HCT116 (cell line): ENCODE measurements around the gene LARP1. TPM values are rescaled to one million over a fixed set of nuclear protein-coding genes. Genes with fewer than 3 reads are reported as not detected.

Experiments used
- ATAC-seq: fragments of 200-7000 bp; cut with Tn5 transposase; 2 replicates; pipeline ENCODE4 v1.9.1; 2020; ENCODE audit warnings: mild to moderate bottlenecking, moderate library complexity
- BruUV-seq: library from RNA; stranded (reverse); fragments of 400-500 nt; replicated peaks from 2 replicates; lab custom pipeline; 2021; lab: Mats Ljungman, UMichigan
- CTCF ChIA-PET: fragments of 300-600 bp; sonication (Branson Sonifier 250); formaldehyde crosslinking; loops from one replicate; lab custom pipeline; 2021; ENCODE audit warnings: antibody characterized with exemption; lab: Charles Lee
- POLR2A ChIA-PET: fragments of 300-600, 350-600 bp; sonication (Branson Sonifier 250); formaldehyde crosslinking; loops from one replicate; lab custom pipeline; 2021; ENCODE audit warnings: antibody characterized with exemption; lab: Charles Lee
- RAD21 ChIA-PET, 2 experiments: fragments of 300-600 bp; sonication (Branson Sonifier 250); formaldehyde crosslinking; loops; one replicate each; lab custom pipeline; 2023; ENCODE audit warnings: low total read pairs in 2 of 2; ENCODE audit not compliant: uncharacterized antibody in 2 of 2, unreplicated experiment in 2 of 2, low non-redundant PET in 1 of 2; lab: Charles Lee
- DNase-seq: peaks from one replicate; pipeline ENCODE4 v3.0.0-alpha.2; 2010; ENCODE audit warnings: low read depth, low spot score
- H2AFZ ChIP-seq: fragments of 200-600 bp; shearing (Covaris generic), sonication (generic); 2 replicates; pipeline ENCODE4 v1.6.1; 2017; ENCODE audit warnings: low read depth, mixed run types, mixed read lengths, antibody characterized with exemption, low read length; ENCODE audit not compliant: poor library complexity, severe bottlenecking
- H3K27ac ChIP-seq: 2 replicates; pipeline ENCODE4 v1.5.1; 2012; ENCODE audit warnings: low read depth, low read length
- H3K27me3 ChIP-seq: fragments of 200-600 bp; sonication (generic); 2 replicates; pipeline ENCODE4 v1.6.1; 2016; ENCODE audit warnings: mixed run types, low read length, mixed read lengths; ENCODE audit not compliant: insufficient read depth
- H3K36me3 ChIP-seq, 2 experiments: fragments of 200-500 bp in 1 of 2; fragments of 200-600 bp in 1 of 2; sonication (Bioruptor generic) in 1 of 2; sonication (generic) in 1 of 2; 2 replicates each; pipeline versions ENCODE4 v1.5.1 to v1.6.1; 2014 to 2016; ENCODE audit warnings: low read length in 2 of 2, inconsistent platforms in 1 of 2, mixed read lengths in 1 of 2, mixed run types in 1 of 2; ENCODE audit not compliant: insufficient read depth in 2 of 2, control insufficient read depth in 1 of 2
- H3K4me1 ChIP-seq, 2 experiments: fragments of 200-600 bp in 1 of 2; sonication (generic) in 1 of 2; 2 replicates each; pipeline versions ENCODE4 v1.5.1 to v1.6.1; 2012 to 2017; ENCODE audit warnings: low read length in 2 of 2, inconsistent platforms in 1 of 2, mild to moderate bottlenecking in 1 of 2, mixed read lengths in 1 of 2, mixed run types in 1 of 2, moderate library complexity in 1 of 2; ENCODE audit not compliant: insufficient read depth in 2 of 2, control insufficient read depth in 1 of 2
- H3K4me2 ChIP-seq: fragments of 200-600 bp; sonication (generic); 2 replicates; pipeline ENCODE4 v1.6.1; 2017; ENCODE audit warnings: mixed run types, low read length, mixed read lengths
- H3K4me3 ChIP-seq, 2 experiments: fragments of 200-600 bp in 1 of 2; sonication (generic) in 1 of 2; replicated peaks in 1 of 2; 2 replicates each; pipeline ENCODE4 v1.5.1; 2011 to 2016; ENCODE audit warnings: low read length in 2 of 2, control low read depth in 1 of 2, low read depth in 1 of 2, mild to moderate bottlenecking in 1 of 2, mixed read lengths in 1 of 2, mixed run types in 1 of 2
- H3K79me2 ChIP-seq: fragments of 200-600 bp; sonication (generic); 2 replicates; pipeline ENCODE4 v1.6.1; 2017; ENCODE audit warnings: mild to moderate bottlenecking, mixed run types, low read length, moderate library complexity, mixed read lengths; ENCODE audit not compliant: insufficient read depth
- H3K9ac ChIP-seq: fragments of 200-600 bp; sonication (generic); 2 replicates; pipeline ENCODE4 v1.6.1; 2016; ENCODE audit warnings: low read length, mixed read lengths
- H3K9me2 ChIP-seq: fragments of 200-600 bp; sonication (generic), shearing (Covaris generic); 2 replicates; pipeline ENCODE4 v1.6.1; 2017; ENCODE audit warnings: mixed run types, mild to moderate bottlenecking, moderate library complexity; ENCODE audit not compliant: insufficient read depth
- H3K9me3 ChIP-seq, 2 experiments: fragments of 200-500 bp in 1 of 2; fragments of 200-600 bp in 1 of 2; sonication (Bioruptor generic) in 1 of 2; sonication (generic) in 1 of 2; 2 replicates each; pipeline ENCODE4 v1.6.1; 2014 to 2017; ENCODE audit warnings: low read length in 2 of 2, mixed read lengths in 2 of 2, inconsistent platforms in 1 of 2, low read depth in 1 of 2, mild to moderate bottlenecking in 1 of 2, mixed run types in 1 of 2, moderate library complexity in 1 of 2; ENCODE audit not compliant: control insufficient read depth in 1 of 2, insufficient read depth in 1 of 2
- H4K20me1 ChIP-seq: fragments of 200-600 bp; sonication (generic), shearing (Covaris generic); 2 replicates; pipeline ENCODE4 v1.6.1; 2017; ENCODE audit warnings: mixed run types, mild to moderate bottlenecking, moderate library complexity; ENCODE audit not compliant: insufficient read depth
- CBX3 ChIP-seq: IDR thresholded peaks from 2 replicates; pipeline ENCODE4 v1.6.1; 2012; ENCODE audit warnings: low read depth
- CEBPB ChIP-seq: IDR thresholded peaks from 2 replicates; pipeline ENCODE4 v1.6.1; 2012; ENCODE audit warnings: low read depth
- EGR1 ChIP-seq: IDR thresholded peaks from 2 replicates; pipeline ENCODE4 v1.6.1; 2012; ENCODE audit warnings: low read depth
- EZH2phosphoT487 ChIP-seq: fragments of 200-600 bp; IDR thresholded peaks from 2 replicates; pipeline ENCODE4 v1.6.1; 2018; ENCODE audit warnings: antibody characterized with exemption, borderline replicate concordance
- FOSL1 ChIP-seq: IDR thresholded peaks from 2 replicates; pipeline ENCODE4 v1.6.1; 2012; ENCODE audit warnings: low read depth
- POLR2A ChIP-seq: IDR thresholded peaks from 2 replicates; pipeline ENCODE4 v1.7.0; 2011; ENCODE audit warnings: borderline replicate concordance; ENCODE audit not compliant: insufficient read depth, insufficient read length; ENCODE audit errors: extremely low read depth
- SIN3A ChIP-seq: IDR thresholded peaks from 2 replicates; pipeline ENCODE4 v1.6.1; 2012; ENCODE audit warnings: low read depth
- SP1 ChIP-seq: IDR thresholded peaks from 2 replicates; pipeline ENCODE4 v1.6.1; 2012; ENCODE audit warnings: low read depth
- SRF ChIP-seq: IDR thresholded peaks from 2 replicates; pipeline ENCODE4 v1.6.1; 2012; ENCODE audit warnings: low read depth
- TCF7L2 ChIP-seq: IDR thresholded peaks from 2 replicates; pipeline ENCODE4 v1.7.0; 2011; ENCODE audit warnings: borderline replicate concordance, inconsistent platforms; ENCODE audit not compliant: insufficient read depth, insufficient read length; ENCODE audit errors: extremely low read depth
- YY1 ChIP-seq: IDR thresholded peaks from 2 replicates; pipeline ENCODE4 v1.6.1; 2011; ENCODE audit warnings: low read length, low read depth, moderate library complexity, mild to moderate bottlenecking; ENCODE audit not compliant: insufficient replicate concordance; ENCODE audit errors: extremely low read depth
- ZFX ChIP-seq: fragments of 450-650 bp; IDR thresholded peaks from 2 replicates; pipeline ENCODE4 v1.6.1; 2017
- intact Hi-C: fragments of 100-400 bp; cut with micrococcal nuclease; formaldehyde crosslinking; loops from 2 replicates; pipeline ENCODE4 v1.10.0; 2022
- total RNA-seq: library from RNA; stranded (reverse); gene quantifications from one replicate; pipeline ENCODE4 v1.2.1, GENCODE V29; 2021; ENCODE audit not compliant: unreplicated experiment
- TF ChIP-seq, protein P1 (sequence below), 3 experiments: fragments of 200-600 bp in 1 of 3; sonication (generic) in 1 of 3; IDR thresholded peaks in 2 of 3; conservative IDR thresholded peaks in 1 of 3; 2 replicates each; pipeline ENCODE4 v1.5.1; 2012 to 2017; ENCODE audit warnings: low read depth in 2 of 3, low read length in 2 of 3, antibody characterized with exemption in 1 of 3, borderline replicate concordance in 1 of 3, control low read depth in 1 of 3, mild to moderate bottlenecking in 1 of 3, mixed read lengths in 1 of 3, mixed run types in 1 of 3, moderate library complexity in 1 of 3; ENCODE audit not compliant: insufficient read depth in 1 of 3
- TF ChIP-seq, protein P2 (sequence below): IDR thresholded peaks from 2 replicates; pipeline ENCODE4 v1.6.1; 2012

LARP1 gene
- total RNA-seq, 1 experiment from 2014 or later: 201 TPM

DNA sequence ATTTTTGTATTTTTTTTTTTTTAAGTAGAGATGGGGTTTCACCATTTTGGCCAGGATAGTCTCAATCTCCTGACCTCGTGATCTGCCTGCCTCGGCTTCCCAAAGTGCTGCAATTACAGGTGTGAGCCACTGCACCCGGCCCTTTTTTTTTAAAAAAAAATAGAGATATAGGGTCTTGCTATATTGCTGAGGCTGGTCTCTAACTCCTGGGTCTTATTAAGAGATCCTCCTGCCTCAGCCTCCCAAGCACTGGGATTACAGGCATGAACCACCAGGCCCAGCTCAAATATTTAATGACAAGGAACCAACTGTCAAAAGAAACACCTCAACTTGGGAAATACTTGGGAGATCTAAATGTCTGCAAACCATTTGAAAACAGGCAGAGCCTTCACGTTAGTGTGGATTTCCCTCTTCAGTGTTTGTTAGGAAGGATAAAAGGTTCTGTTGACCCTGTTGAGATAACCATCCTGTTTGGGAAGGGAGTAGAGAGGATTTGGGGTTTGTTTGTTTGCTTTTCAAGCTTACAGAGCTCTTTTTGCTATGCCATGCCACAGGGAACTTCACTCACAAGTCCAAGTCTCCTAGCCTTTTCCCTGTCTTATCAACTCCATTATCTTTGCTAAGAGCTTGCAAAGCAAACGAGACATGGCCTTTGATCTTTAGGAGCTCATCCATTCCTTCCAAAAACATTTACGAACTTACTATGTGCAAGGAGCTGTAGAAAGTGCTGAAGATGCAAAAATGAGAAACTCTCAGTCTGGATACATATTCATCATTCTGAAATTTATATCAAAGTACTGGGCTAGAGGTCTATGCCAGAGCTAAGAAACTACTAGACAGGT is 87.7 kb downstream of the LARP1 start:
- no peaks in the 10 kb centered on the region; a peak in 1 of 4 replicates for H3K4me1 ChIP-seq
- H2AFZ ChIP-seq: no peak overlapping the region
- H4K20me1 ChIP-seq: no peaks in the 10 kb centered on the region
- H3K9me2 ChIP-seq: no peaks in the 10 kb centered on the region
- H3K4me2 ChIP-seq: no peak overlapping the region
- H3K36me3 ChIP-seq: no peaks in the 10 kb centered on the region
- POLR2A ChIA-PET: no interaction called here
- intact Hi-C loops: no loop called here
- RAD21 ChIA-PET: no interaction called here
- H3K9me3 ChIP-seq: no peaks in the 10 kb centered on the region
- no peak overlapping the region for H3K27ac ChIP-seq
- ATAC-seq (no peak), DNase-seq (no peak)
- H3K4me3 ChIP-seq: no peak overlapping the region
- CTCF ChIA-PET: no interaction called here
- no peaks in the 10 kb centered on the region for H3K27me3 ChIP-seq
- BruUV-seq: no TSS peak
- no peak overlapping the region for H3K9ac ChIP-seq
- H3K79me2 ChIP-seq: no peaks in the 10 kb centered on the region
- TF ChIP-seq, protein P1, sequence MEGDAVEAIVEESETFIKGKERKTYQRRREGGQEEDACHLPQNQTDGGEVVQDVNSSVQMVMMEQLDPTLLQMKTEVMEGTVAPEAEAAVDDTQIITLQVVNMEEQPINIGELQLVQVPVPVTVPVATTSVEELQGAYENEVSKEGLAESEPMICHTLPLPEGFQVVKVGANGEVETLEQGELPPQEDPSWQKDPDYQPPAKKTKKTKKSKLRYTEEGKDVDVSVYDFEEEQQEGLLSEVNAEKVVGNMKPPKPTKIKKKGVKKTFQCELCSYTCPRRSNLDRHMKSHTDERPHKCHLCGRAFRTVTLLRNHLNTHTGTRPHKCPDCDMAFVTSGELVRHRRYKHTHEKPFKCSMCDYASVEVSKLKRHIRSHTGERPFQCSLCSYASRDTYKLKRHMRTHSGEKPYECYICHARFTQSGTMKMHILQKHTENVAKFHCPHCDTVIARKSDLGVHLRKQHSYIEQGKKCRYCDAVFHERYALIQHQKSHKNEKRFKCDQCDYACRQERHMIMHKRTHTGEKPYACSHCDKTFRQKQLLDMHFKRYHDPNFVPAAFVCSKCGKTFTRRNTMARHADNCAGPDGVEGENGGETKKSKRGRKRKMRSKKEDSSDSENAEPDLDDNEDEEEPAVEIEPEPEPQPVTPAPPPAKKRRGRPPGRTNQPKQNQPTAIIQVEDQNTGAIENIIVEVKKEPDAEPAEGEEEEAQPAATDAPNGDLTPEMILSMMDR (IDR thresholded peaks at IDR 0.05 in 2 of 3, conservative IDR thresholded peaks at IDR 0.05 in 1 of 3; ENCODE audit: borderline replicate concordance in 1 of 3, insufficient read depth in 1 of 3, low read depth in 2 of 3, low read length in 2 of 3): no peak
- TF ChIP-seq, protein P2, sequence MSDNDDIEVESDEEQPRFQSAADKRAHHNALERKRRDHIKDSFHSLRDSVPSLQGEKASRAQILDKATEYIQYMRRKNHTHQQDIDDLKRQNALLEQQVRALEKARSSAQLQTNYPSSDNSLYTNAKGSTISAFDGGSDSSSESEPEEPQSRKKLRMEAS: no peak
- TF ChIP-seq SP1 (no peak), EZH2phosphoT487 (no peak), FOSL1 (no peak), ZFX (no peak), YY1 (no peak), POLR2A (no peak), SRF (no peak), SIN3A (no peak), EGR1 (no peak), CBX3 (no peak), TCF7L2 (no peak), CEBPB (no peak)
- TF ChIP-seq, all 23 proteins: peak for 0
